GM19351 (cell line): ENCODE measurements around the gene PTGIS.

Experiments
- ATAC-seq: cut with Tn5 transposase; IDR thresholded peaks from one replicate; pipeline ENCODE4 v1.9.1; 2021; ENCODE audit warnings: mild to moderate bottlenecking, moderate library complexity; ENCODE audit not compliant: unreplicated experiment

Gene PTGIS

DNA sequence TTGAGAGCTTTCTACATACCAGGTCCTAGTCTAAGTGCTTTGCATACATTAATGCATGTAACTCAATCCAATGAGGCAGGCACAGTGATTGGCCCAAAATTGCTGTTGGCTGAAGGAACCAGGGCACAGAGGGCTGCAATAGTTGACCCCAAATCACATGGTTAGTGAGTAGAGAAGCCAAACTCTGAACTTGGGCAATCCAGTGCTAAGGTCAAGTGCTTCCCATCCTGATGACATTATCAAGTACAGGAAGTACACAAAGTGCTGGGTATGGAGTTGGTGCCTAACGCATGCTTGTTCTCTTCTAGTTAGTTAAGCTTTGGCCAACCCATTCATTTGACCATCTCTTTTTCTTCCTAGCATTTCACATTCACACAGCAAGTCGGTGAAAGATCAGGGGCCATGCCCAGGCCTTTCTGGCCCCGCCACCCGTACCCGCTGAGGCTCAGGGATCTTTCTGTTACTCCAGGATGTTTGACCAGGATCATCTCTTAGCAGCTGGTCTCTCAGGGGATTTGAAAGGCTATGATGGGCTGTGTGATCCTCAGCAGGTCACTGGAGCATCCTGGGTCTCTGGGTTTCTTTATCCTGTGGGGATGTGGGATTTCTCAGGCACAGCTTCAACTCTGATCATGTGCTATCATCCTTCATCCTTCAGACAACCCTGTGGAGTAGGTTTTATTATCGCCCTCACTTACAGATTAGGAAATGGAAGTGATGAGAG lies 92.5 kb downstream of the PTGIS start:
- no peak for ATAC-seq

DNA sequence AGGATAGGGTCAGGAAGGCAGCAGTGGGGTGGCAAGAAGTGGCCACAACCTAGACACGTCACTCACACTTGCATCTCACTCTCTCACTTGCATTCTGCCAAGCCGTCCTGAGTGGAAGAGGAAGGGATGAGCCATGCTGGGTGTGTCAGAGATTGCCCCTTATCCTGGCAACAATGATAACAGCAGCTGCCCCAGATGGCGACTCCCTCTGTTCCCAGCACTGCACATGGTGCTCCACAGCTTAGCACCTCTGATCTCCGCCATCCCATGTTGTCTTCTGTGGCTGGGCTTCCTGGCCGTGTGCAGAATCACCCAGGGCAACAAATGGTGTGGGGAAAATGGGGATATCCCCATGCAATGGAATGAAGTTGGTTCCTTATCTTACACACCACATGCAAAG lies 96.5 kb downstream of the PTGIS start:
- ATAC-seq, result no peak

DNA sequence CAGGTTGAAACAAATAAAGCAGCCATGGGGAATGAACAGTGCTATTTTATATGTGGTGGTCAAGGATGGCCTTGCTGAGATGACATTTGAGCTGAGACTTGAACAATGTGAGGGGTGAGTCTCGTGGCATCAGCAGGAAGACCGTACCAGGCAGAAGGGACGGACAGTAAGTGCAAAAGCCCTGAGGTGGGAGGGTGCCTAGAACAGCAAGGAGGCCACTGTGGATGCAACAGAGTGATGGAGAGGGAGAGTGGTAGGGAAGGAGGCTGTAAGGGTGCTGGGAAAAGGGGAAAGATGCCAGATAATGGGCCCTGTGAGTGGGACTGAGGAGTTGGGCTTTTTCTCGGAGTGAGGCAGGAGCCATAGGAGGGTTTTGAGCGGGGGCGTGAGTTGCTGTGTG lies 97.0 kb downstream of the PTGIS start:
- no peak for ATAC-seq

DNA sequence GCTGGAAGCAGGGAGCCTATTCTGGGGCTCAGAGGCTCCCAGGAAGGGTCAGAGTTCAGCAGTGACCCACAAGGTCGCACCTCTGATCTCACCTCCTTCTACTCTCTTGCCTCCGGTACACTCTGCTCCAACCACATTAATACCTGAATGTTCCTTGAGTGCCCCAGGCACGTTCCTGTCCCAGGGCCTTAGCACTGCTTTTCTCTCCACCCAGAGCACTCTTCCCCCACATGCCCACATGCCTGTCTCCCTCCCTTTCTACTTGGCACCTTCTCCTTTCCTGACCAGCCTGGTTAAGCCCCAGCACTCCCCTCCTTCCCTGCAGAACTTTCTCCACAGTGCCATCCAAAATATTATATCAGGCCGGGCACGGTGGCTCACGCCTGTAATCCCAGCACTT lies 98.9 kb downstream of the PTGIS start:
- ATAC-seq, result no peak

DNA sequence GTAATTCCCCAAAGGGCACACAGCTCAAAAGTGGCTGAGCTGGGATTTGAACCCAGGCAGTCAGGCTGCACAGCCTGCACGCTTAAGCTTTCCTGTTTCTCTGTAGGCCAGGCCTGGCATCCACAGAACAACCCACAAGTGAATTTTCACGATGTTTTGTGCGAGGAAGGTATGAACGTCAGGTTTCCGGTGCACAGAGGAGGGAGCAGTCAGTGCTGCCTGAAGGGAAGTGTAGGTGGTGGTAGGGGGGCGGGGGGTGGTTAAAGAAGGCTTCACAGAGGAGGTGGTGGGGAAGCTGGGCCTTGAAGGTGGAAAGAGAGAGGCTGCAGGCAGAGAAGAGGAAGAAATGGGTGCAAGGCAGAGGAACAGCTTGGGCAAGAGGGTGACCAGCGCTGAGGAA lies 99.5 kb downstream of the PTGIS start:
- ATAC-seq, result no peak

DNA sequence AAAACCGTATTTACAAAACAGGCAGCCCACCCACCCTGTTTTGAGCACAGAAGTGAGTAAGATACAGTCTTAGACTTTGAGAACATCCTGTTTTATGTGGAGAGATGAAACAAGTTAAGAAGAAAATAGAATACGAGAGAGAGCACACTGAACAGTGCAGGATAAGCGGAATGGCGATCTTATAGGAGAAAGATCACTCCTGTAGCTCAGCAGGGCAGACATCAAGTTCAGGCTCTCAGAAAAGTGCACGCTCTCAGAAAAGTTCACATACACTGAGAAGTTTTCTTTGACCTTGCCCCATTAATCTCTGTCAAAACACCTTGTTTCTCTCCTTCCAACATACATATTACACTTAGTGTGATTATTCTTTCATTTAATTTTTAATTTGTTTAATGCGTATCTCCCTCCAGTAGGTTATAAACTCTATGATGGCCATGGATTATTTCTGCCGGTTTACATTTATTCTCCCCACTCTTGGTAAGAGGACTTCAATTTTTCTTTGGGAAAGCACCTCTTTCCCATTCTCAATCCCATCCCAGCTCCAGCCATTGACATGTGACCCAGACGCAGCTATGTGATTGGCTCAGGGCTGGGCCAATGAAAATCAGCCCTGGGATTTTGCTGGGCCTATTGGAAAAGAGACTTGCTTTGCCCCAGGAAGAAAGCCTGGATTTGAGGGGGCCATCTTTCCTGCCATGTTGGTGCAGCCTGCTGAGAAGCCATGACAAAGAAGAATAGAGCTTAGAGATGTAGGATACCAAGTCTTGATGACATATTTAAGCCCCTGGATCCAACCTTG lies 101.6 kb downstream of the PTGIS start:
- ATAC-seq, result no peak

DNA sequence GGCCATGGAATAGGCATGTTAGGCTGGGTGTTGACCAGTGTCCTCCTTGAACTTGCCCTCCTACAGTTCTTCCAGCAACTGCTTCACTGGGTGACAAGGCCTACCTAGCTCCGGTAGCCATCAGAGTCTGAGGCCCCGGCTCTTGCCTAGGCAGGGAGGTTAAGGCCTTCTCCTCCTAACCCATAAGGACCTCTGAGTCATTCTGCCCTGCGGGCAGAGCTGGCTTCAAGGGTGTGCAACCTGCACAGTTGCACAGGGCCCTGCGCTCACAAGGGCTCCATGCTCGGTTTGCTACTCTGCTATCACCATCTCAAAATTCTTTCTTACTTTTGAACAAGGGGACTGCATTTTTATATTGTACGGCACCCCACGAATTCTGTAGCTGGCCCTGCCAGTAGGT lies 103.4 kb downstream of the PTGIS start:
- ATAC-seq, result no peak

DNA sequence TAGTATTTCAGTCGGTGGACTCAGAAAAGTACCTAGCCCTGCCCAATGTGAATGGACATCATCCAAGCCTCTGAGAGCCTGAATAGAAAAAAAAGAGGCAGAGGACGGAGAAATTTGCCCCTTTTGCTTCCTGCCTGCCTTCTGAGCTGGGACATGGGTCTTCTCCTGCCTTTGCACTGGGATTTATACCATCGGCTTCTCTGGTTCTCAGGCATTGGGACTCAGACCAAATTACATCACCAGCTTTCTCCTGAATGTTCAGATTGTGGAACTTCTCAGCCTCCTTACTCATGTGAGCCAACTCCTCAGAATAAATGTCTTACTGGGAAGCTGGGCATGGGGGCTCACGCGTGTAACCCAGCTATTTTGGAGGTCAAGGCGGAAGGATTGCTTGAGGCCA lies 105.3 kb downstream of the PTGIS start:
- ATAC-seq, result no peak

DNA sequence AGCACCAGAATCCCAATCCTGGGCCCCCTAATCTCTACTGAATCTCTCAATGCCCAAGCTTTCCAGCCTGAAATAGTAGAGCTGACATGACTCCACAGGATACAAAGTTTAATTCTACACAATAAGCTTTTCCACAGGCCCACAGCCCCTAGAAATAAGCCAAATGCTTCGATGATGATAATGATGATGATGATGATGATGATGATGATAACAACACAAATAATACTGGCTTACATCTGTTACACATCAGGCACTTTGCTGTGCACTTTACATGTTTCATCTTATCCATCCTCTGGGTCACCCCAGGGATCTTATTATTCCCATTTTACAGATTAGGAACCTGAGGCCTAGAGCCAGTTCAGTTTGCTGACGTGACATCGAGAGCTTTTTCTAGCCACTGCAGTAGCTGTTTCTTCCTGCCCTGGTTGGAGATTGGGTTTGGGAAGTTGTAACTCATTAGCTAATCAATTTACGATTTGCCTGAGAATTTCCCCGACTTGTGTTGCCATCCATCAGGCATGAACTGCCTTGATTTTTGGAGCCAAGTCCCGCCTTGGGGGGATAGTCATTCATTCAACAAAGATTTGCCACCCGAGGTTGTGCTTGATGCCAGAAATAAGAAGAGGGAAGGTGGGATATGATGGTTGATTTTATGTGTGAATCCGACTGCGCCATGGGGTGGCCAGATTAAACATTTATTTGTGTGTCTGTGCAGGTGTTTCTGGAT lies 105.9 kb downstream of the PTGIS start:
- no peak for ATAC-seq

DNA sequence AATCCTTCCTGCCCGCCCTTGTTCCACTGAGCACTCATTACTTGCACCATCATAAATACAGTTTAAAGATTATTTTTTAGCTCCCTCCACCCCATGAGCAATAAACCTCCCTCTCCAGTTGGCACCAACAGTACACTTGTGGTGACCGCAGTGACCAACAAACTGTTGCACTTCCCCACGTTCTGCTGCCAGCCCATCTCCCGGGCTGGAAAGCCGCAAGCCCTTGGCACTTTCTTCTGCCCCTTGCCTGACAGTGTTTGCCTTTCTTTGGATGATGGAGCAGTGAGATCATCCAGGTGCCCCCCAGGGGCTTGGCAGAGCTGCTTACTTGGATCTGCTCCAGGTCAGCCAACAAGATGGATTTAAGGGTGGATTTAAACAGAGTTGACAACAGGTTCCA lies 107.0 kb downstream of the PTGIS start:
- no peak for ATAC-seq

DNA sequence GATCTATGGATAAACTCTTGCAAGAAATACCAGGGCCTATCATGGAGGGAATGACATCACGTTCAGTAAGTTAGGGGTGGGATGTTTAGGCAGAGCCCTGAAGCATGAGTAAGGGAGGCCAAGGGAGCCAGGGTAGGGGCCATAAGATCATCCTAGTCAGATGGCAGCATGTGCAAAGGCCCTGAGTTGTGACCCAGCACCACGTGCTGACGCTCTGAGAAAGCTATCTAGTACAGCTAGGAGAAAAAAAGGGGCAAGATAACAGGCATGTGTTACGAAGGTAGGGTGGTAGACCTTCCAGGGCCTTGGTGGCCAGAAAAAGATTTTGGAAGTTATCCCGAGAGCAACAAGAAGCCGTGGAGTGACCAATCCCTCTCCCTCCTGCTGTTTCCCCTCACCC lies 107.8 kb downstream of the PTGIS start:
- ATAC-seq, result no peak

DNA sequence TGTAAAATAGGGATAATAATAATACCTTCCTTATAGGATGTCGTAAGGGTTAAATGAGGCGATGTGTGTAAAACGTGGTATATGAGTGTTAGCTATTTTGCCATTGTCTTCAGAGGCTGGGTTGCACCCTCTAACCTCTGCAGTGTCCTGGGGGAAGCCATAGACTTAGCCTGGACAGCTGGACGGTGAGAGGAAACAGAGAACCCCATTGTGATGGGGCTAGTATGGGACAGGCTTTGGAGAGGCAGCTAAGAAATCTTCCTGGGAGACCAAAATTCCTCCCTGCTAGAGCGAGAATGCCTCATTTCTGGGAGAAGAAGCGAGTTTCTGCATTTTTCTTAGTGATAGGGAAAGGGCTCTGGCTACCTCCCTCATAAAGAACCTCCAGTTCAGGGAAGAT lies 108.3 kb downstream of the PTGIS start:
- ATAC-seq, result no peak

DNA sequence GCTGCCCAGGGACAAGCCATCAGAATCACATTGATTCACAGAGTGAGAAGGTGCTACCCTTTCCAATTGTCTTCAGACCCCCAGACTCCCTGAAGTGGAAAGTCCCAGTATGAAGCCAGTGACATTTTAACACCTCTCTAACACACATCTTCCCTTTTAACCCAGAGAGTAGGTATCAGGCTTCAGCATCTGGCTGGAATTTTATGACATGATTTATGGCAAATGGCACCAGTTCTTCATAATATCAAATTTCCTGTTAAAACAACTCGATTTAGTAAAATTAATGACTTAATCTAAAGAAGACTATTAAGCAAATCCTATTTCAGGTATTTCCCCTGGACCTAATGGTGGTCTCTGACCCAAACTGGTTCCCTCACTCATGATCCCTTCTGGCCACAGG lies 110.5 kb downstream of the PTGIS start:
- ATAC-seq, result no peak

DNA sequence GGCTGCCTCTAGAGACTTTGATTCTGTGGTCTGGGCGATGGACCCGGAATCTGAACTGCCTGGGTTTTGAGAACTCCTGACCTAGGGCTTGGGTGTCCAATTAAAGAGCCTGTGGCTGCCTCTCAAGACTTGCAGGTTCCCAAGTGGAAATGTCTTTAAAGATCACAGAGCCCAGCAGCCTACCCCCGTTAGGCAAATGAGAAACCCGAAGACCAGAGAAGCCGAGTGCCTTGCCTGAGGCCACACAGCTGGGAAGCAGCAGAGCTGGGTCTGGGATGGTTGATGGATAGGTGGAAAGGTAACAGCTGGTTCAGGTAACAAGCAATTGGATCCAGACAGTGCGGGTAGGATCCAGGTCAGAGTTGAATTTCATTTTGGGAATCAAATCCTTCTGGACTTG lies 111.3 kb downstream of the PTGIS start:
- no peak for ATAC-seq

DNA sequence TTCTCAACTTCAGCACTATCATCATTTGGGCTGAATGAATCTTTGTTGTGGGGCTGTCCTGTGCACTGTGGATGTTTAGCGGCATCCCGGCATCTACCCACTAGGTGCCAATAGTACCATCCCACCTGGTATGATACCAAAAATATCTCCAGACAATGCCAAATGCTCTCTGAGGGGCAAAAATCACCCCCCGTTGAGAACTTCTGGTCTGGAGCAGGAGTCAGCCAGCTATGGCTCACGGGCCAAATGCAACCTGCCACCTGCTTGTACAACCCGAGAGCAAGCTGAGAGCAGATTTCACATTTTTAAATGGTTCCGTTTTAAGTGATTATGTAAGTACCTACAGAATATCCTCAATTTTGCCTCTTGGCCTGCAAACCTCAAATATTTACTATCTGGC lies 112.2 kb downstream of the PTGIS start:
- no peak for ATAC-seq
